A673 (cell line): ENCODE data around the gene TMEM125.

Source experiments
- EZH2 ChIP-seq: fragments of 200-600 bp; sonication (generic); IDR thresholded peaks from 2 replicates; pipeline ENCODE4 v1.6.1; 2017; ENCODE audit warnings: borderline replicate concordance, low read depth, mild to moderate bottlenecking, mixed read lengths, antibody characterized with exemption, low read length; ENCODE audit not compliant: poor library complexity, severe bottlenecking
- TF ChIP-seq, protein P1 (sequence below): fragments of 300-800, 200-600 bp; sonication (generic); conservative IDR thresholded peaks from 2 replicates; pipeline ENCODE4 v1.5.1; 2017; ENCODE audit warnings: low read depth, mild to moderate bottlenecking, antibody characterized with exemption, low read length, moderate library complexity, mixed read lengths

DNA sequence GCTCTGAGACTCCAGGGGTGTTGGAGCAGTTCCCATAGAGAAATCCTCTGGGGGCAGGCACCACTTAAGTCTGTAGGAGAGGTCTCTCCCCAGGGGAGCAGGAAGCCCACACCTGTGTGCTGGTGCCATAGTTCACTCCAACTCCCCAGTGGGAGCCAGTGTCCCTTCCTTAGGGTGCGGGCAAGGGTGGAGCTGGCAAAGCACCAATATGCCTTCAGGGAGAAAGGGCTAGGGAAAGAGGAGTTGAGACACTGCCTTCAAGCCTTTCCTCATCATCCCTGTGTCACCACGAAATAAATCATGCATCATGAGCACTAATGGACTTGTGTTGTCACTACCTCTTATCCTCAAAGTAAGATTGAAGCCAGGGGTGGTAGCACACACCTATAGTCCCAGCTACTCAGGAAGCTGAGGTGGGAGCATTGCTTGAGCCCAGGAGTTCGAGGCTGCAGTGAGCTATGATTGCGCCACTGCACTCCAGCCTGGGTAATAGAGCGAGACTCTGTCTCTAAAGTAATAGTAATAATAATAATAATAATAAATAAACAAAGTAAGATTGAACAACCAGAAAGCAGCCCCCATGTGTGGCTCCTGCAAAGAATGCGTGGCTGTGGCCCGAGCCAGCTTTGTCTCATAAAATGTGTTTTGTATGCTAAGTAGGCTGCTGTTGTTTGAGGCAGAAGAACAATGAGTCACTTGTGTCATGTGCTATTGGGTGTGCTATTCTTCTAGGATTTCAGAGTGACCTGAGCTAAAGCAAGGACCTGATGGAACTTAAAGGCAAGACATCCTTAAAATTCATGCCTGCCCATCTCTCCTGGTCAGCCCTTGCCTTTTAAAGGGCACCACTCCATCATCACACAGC, 24.3 kb downstream of the TMEM125 start:
- TF ChIP-seq EZH2, result no peak
- TF ChIP-seq, protein P1, sequence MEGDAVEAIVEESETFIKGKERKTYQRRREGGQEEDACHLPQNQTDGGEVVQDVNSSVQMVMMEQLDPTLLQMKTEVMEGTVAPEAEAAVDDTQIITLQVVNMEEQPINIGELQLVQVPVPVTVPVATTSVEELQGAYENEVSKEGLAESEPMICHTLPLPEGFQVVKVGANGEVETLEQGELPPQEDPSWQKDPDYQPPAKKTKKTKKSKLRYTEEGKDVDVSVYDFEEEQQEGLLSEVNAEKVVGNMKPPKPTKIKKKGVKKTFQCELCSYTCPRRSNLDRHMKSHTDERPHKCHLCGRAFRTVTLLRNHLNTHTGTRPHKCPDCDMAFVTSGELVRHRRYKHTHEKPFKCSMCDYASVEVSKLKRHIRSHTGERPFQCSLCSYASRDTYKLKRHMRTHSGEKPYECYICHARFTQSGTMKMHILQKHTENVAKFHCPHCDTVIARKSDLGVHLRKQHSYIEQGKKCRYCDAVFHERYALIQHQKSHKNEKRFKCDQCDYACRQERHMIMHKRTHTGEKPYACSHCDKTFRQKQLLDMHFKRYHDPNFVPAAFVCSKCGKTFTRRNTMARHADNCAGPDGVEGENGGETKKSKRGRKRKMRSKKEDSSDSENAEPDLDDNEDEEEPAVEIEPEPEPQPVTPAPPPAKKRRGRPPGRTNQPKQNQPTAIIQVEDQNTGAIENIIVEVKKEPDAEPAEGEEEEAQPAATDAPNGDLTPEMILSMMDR, result no peak
